Cerebellar cortex (tissue), 1 donor: ENCODE data around the gene FMO2.
"Not testable (repeated sequence)": the region's sequence is repeated elsewhere in the genome, so short reads cannot be mapped to it uniquely, and the experiment has no call there.

Source experiments
- DNase-seq: peaks from one replicate; pipeline ENCODE4 v3.0.0-alpha.2; 2015; ENCODE audit warnings: low spot score

FMO2 gene

DNA sequence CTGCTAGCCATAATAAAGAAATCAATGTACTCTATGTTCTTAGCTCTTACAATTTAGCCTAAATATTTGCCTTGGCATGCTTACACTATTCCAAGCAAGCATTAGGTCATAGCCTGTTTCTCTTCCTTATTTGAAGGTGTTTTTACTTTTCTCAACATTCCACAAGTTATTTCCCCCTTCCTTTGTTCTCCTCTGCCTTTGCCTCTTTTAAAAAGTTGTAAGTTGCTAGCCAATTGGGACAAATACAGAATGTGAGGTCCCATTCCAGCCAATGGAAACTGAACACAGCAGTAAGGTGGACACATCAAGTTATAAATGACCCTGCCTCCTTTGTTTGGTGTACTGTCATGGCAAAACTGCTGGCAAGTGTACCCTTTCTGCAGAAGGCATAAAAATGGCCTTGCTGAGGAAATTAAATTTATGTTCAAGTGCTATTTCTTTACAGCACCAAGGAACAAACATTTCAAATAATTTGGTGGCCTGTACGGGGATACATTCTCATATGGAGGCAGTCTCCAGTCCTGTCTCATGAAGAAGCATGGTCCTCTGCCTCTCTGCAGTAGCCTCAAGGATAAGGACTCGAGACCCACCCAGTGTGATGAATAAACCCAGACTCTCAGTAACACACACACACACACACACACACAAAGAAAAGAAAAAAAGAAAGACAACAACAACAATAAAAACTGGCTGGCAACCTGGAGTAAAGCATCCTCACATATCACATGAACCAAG lies 34.4 kb downstream of the FMO2 start:
- no peak for DNase-seq

- peak; percentile 28 for DNase-seq
Observed at GRCh38 chr1:171220081-171220420, 35.0 kb downstream of the FMO2 start.

DNA sequence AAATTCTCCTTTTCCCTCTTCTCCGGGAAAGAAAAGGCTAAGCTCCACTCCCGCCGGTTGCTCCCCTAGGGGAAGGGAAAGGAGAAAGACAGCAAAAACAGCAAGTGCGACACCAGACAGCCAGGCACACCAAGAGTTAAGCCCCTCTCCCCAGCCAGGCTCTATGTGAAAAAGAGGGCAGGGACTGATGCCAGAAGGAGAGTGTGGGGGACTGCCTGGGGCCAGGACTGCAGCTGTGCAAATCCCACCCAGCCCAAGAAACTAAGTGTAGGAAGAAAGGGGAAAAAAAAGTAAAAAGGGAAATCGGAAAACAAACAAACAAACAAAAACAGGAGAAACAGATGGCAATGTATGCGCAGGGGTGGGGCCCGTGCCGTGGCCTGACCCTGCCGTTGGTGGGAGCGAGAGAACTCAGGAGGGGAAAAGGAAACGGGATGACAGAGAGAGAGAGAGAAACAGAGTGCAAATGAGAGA lies 35.5 kb downstream of the FMO2 start:
- peak; percentile 55 for DNase-seq

- DNase-seq: no peak
Observed at GRCh38 chr1:171221665-171222591, 36.8 kb downstream of the FMO2 start.

DNA sequence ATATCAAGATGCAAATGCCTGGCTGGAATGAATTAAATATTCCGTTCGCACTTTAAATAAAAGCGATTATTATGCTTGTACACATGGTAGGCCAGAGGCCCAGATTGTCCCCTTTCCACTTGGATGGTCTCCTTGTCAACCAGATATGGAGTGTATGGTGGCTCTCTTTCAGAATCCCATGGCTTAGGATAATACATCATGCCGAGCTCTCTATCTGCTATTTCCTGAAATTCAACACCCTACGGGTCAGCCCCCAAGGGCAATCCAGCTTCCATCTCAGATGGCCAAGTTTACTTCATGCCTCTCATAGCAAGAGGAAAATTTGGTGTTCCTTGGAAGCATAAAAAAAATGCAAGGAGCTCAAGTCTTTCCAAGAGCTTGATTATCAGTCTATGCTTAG lies 37.8 kb downstream of the FMO2 start:
- DNase-seq: no peak

DNA sequence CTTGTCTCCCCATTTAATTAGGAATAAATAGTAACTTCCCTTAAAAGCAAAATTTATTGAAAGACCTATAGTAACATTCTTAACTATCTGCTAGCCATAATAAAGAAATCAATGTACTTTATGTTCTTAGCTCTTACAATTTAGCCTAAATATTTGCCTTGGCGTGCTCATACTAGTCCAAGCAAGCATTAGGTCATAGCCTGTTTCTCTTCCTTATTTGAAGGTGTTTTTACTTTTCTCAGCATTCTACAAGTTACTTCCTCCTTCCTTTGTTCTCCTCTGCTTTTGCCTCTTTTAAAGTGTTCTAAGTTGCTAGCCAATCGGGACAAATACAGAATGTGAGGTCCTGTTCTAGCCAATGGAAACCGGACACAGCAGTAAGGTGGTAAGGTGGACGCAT lies 39.2 kb downstream of the FMO2 start:
- DNase-seq: not testable (repeated sequence)

- DNase-seq: peak; percentile 74
Observed at GRCh38 chr1:171226747-171227370, 41.8 kb downstream of the FMO2 start.

DNA sequence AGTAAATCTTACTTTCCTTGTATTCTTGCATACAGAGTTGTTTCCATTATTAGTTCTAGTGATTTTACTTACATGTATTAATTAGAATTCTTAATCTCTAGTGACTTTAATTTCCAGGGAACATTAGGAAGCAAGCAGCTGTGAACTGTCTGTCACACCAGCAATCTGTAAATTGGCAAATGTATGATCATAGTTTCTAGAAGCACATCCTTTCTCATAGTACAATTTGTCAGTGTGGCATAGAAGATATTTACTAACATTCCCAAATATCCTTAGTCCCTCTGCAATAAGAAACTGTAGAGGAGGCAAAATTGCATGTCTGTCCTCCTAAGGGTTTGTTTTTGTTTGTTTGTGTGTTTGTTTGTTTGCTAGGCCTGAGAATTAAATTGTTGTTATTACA lies 46.2 kb downstream of the FMO2 start:
- no peak for DNase-seq

- no peak for DNase-seq
Observed at GRCh38 chr1:171233183-171233582, 48.1 kb downstream of the FMO2 start.

GRCh38 chr1:171236231-171236630 lies 51.1 kb downstream of the FMO2 start:
- not testable (repeated sequence) for DNase-seq

DNA sequence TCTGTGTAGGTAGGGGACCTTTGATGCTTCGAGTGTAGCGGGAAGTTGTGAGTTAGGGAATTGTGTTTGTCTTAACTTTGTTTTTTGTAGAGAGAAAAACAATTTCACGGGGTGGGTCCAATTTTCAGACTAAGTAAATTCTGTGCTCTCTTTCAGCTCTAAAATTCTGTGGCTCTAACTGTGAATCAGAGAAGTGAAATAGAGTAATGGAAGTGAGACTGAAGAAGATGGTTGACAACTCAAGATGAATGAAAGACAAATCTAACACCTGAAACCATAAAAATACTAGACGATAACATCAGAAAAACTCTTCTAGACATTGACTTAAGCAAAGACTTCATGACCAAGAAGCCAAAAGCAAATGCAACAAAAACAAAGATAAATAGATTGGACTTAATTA lies 58.8 kb downstream of the FMO2 start:
- DNase-seq: no peak

- DNase-seq: peak; percentile 50
Observed at GRCh38 chr1:171245458-171246064, 60.5 kb downstream of the FMO2 start.

GRCh38 chr1:171247501-171247900 lies 62.4 kb downstream of the FMO2 start:
- DNase-seq: no peak

DNA sequence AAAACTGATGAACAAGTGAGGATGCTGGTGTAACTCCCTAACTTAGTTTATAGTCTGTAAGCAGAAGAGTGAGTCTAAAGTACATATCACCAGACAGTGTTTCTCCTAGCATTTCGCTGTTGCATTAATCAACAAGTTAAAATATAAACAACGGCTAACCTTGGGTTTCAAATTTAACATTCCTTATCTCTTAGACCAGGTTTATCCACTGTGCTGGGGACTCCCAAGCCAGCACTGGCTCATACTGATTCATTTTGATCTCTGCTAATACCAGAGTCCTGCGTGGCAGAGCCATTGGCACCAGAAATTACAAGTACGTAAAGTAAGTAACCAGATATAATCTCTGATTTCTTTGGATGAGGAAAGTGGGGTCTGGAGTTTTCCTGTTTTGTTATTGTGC lies 63.2 kb downstream of the FMO2 start, which contains the start of gene FMO1:
FMO1 (plus strand) TSS at position 193 of the 400 bp plus-strand sequence. CDS start 9,594 bp downstream, outside the sequence.
- no peak for DNase-seq

DNA sequence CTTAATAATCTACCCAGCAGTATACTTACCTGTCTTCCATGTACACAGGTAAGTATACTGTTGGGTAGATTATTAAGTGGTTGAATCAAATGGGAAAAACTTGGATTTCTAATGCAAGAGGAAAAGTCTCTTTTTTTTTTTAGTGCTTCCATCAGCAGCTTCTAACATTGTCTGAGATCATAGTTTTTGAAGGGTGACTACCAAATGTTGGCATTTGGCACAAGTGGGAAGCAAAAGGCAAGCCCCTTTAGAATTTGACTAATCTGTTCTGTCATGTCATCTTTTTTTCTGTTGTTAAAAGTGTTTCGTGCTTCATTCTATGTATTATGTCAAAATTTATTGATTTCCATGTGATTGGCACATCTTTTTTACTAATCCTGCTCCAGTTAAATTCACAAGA lies 63.7 kb downstream of the FMO2 start:
- DNase-seq: no peak

- DNase-seq: no peak
Observed at GRCh38 chr1:171250263-171250662, 65.2 kb downstream of the FMO2 start.

- no peak for DNase-seq
Observed at GRCh38 chr1:171251042-171251951, 66.2 kb downstream of the FMO2 start.

- no peak for DNase-seq
Observed at GRCh38 chr1:171251952-171252300, 66.8 kb downstream of the FMO2 start.

GRCh38 chr1:171252482-171252881 lies 67.4 kb downstream of the FMO2 start:
- no peak for DNase-seq

DNA sequence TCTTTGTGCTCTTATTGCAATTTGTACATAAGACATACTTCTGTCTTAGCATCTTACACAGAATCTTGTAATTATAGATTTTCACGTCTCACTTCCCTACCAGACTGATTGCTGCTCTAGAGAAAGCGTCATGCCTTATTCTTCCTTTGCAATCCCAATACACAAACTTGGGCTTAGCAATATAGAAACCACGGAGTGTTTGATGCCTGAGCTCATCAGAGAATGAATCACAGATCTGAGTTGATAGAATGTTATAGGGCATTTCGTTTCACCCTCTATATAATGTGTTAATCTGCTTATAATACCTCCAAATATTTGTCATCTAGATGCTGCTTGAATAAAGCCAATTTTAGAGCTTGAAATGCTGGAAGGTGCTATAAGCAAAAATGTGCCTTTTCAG lies 69.8 kb downstream of the FMO2 start:
- no peak for DNase-seq

GRCh38 chr1:171256940-171257606 lies 72.0 kb downstream of the FMO2 start:
- no peak for DNase-seq
